ENCODE results near the gene FBXL19.

FBXL19 gene

GRCh38 chr16:30923554-30924075 is at the start of gene FBXL19:
FBXL19 (plus strand) TSS chr16:30923572; CDS start chr16:30925755, 2,183 bp downstream.
- H3K36me3 ChIP-seq (ENCODE audit: control insufficient read depth, insufficient read depth, low read length, severe bottlenecking) = peaks cover 4% of the 10 kb centered on the region
- H3K4me3 ChIP-seq (ENCODE audit: low read length) = peak within 1 kb of the TSS; percentile 89
- H3K27me3 ChIP-seq (replicated peaks; ENCODE audit: control insufficient read depth, insufficient read depth, low read length) = no peaks in the 10 kb centered on the region
- DNase-seq (ENCODE audit: low read depth) = no peak
- peak within 1 kb of the TSS; percentile 84 for H3K9ac ChIP-seq (ENCODE audit: low read length)
- no peaks in the 10 kb centered on the region for H3K9me3 ChIP-seq (ENCODE audit: control insufficient read depth, low read length)
- H3K4me1 ChIP-seq (ENCODE audit: control insufficient read depth, insufficient read depth, low read length) = peaks cover 5% of the 10 kb centered on the region

GRCh38 chr16:30874244-30874820 is 49.0 kb upstream of the FBXL19 start:
- DNase-seq (ENCODE audit: low read depth) = no peak
- peaks cover 12% of the 10 kb centered on the region for H3K4me1 ChIP-seq (ENCODE audit: control insufficient read depth, insufficient read depth, low read length)
- peak overlapping the region; percentile 88 for H3K4me3 ChIP-seq (ENCODE audit: low read length)

GRCh38 chr16:30874821-30875717 is 48.3 kb upstream of the FBXL19 start:
- Histone ChIP-seq H3K27me3 (replicated peaks; ENCODE audit: control insufficient read depth, insufficient read depth, low read length) (no peaks in the 10 kb centered on the region), H3K4me1 (ENCODE audit: control insufficient read depth, insufficient read depth, low read length) (peaks cover 12% of the 10 kb centered on the region), H3K36me3 (ENCODE audit: control insufficient read depth, insufficient read depth, low read length, severe bottlenecking) (peaks cover 4% of the 10 kb centered on the region), H3K9ac (ENCODE audit: low read length) (peak overlapping the region; percentile 93), H3K9me3 (ENCODE audit: control insufficient read depth, low read length) (no peaks in the 10 kb centered on the region), H3K4me3 (ENCODE audit: low read length) (peak overlapping the region; percentile 88)
- DNase-seq (ENCODE audit: low read depth) = peak; percentile 94

More at GRCh38 chr16:30874244-30874820, 49.0 kb upstream of the FBXL19 start:
- Histone ChIP-seq H3K36me3 (ENCODE audit: control insufficient read depth, insufficient read depth, low read length, severe bottlenecking) (peaks cover 4% of the 10 kb centered on the region), H3K27me3 (replicated peaks; ENCODE audit: control insufficient read depth, insufficient read depth, low read length) (no peaks in the 10 kb centered on the region), H3K9me3 (ENCODE audit: control insufficient read depth, low read length) (no peaks in the 10 kb centered on the region), H3K9ac (ENCODE audit: low read length) (peak overlapping the region; percentile 93)

- H3K36me3 ChIP-seq (ENCODE audit: control insufficient read depth, insufficient read depth, low read length, severe bottlenecking) = peaks cover 4% of the 10 kb centered on the region
- H3K4me1 ChIP-seq (ENCODE audit: control insufficient read depth, insufficient read depth, low read length) = peaks cover 12% of the 10 kb centered on the region
- H3K9ac ChIP-seq (ENCODE audit: low read length) = peak overlapping the region; percentile 93
- DNase-seq (ENCODE audit: low read depth) = peak; percentile 49
- H3K4me3 ChIP-seq (ENCODE audit: low read length) = peak overlapping the region; percentile 88
- H3K9me3 ChIP-seq (ENCODE audit: control insufficient read depth, low read length) = no peaks in the 10 kb centered on the region
- no peaks in the 10 kb centered on the region for H3K27me3 ChIP-seq (replicated peaks; ENCODE audit: control insufficient read depth, insufficient read depth, low read length)
These were observed 47.2 kb upstream of the FBXL19 start for GRCh38 chr16:30875871-30876801.

- H3K4me3 ChIP-seq (ENCODE audit: low read length) = peak overlapping the region; percentile 88
- no peaks in the 10 kb centered on the region for H3K27me3 ChIP-seq (replicated peaks; ENCODE audit: control insufficient read depth, insufficient read depth, low read length)
- peaks cover 4% of the 10 kb centered on the region for H3K36me3 ChIP-seq (ENCODE audit: control insufficient read depth, insufficient read depth, low read length, severe bottlenecking)
- peak overlapping the region; percentile 93 for H3K9ac ChIP-seq (ENCODE audit: low read length)
- H3K4me1 ChIP-seq (ENCODE audit: control insufficient read depth, insufficient read depth, low read length) = peaks cover 12% of the 10 kb centered on the region
- no peak for DNase-seq (ENCODE audit: low read depth)
- H3K9me3 ChIP-seq (ENCODE audit: control insufficient read depth, low read length) = no peaks in the 10 kb centered on the region
These were observed 46.5 kb upstream of the FBXL19 start for GRCh38 chr16:30876867-30877266.

- no peaks in the 10 kb centered on the region for H3K27me3 ChIP-seq (replicated peaks; ENCODE audit: control insufficient read depth, insufficient read depth, low read length)
- no peak for DNase-seq (ENCODE audit: low read depth)
- no peaks in the 10 kb centered on the region for H3K4me1 ChIP-seq (ENCODE audit: control insufficient read depth, insufficient read depth, low read length)
- no peaks in the 10 kb centered on the region for H3K9me3 ChIP-seq (ENCODE audit: control insufficient read depth, low read length)
- H3K9ac ChIP-seq (ENCODE audit: low read length) = no peak overlapping the region
- H3K4me3 ChIP-seq (ENCODE audit: low read length) = no peak overlapping the region
- peaks cover 17% of the 10 kb centered on the region for H3K36me3 ChIP-seq (ENCODE audit: control insufficient read depth, insufficient read depth, low read length, severe bottlenecking)
These were observed 40.7 kb upstream of the FBXL19 start for GRCh38 chr16:30882429-30883310.

GRCh38 chr16:30884760-30885159 is 38.6 kb upstream of the FBXL19 start:
- DNase-seq (ENCODE audit: low read depth) = no peak
- Histone ChIP-seq H3K9me3 (ENCODE audit: control insufficient read depth, low read length) (no peaks in the 10 kb centered on the region), H3K4me3 (ENCODE audit: low read length) (no peak overlapping the region), H3K36me3 (ENCODE audit: control insufficient read depth, insufficient read depth, low read length, severe bottlenecking) (peaks cover 22% of the 10 kb centered on the region), H3K4me1 (ENCODE audit: control insufficient read depth, insufficient read depth, low read length) (no peaks in the 10 kb centered on the region), H3K9ac (ENCODE audit: low read length) (no peak overlapping the region), H3K27me3 (replicated peaks; ENCODE audit: control insufficient read depth, insufficient read depth, low read length) (no peaks in the 10 kb centered on the region)

- Histone ChIP-seq H3K9ac (ENCODE audit: low read length) (no peak overlapping the region), H3K27me3 (replicated peaks; ENCODE audit: control insufficient read depth, insufficient read depth, low read length) (no peaks in the 10 kb centered on the region), H3K9me3 (ENCODE audit: control insufficient read depth, low read length) (no peaks in the 10 kb centered on the region), H3K4me1 (ENCODE audit: control insufficient read depth, insufficient read depth, low read length) (no peaks in the 10 kb centered on the region), H3K4me3 (ENCODE audit: low read length) (no peak overlapping the region), H3K36me3 (ENCODE audit: control insufficient read depth, insufficient read depth, low read length, severe bottlenecking) (peaks cover 22% of the 10 kb centered on the region)
- DNase-seq (ENCODE audit: low read depth) = no peak
These were observed 38.2 kb upstream of the FBXL19 start for GRCh38 chr16:30885196-30885595.

GRCh38 chr16:30886145-30886544 is 37.2 kb upstream of the FBXL19 start:
- Histone ChIP-seq H3K4me3 (ENCODE audit: low read length) (no peak overlapping the region), H3K36me3 (ENCODE audit: control insufficient read depth, insufficient read depth, low read length, severe bottlenecking) (peaks cover 22% of the 10 kb centered on the region)
- no peak for DNase-seq (ENCODE audit: low read depth)

GRCh38 chr16:30887927-30888326 is 35.4 kb upstream of the FBXL19 start:
- Histone ChIP-seq H3K9ac (ENCODE audit: low read length) (no peak overlapping the region), H3K27me3 (replicated peaks; ENCODE audit: control insufficient read depth, insufficient read depth, low read length) (no peaks in the 10 kb centered on the region), H3K9me3 (ENCODE audit: control insufficient read depth, low read length) (no peaks in the 10 kb centered on the region), H3K36me3 (ENCODE audit: control insufficient read depth, insufficient read depth, low read length, severe bottlenecking) (peaks cover 17% of the 10 kb centered on the region), H3K4me3 (ENCODE audit: low read length) (no peak overlapping the region), H3K4me1 (ENCODE audit: control insufficient read depth, insufficient read depth, low read length) (peaks cover 3% of the 10 kb centered on the region)
- no peak for DNase-seq (ENCODE audit: low read depth)

More at GRCh38 chr16:30886145-30886544, 37.2 kb upstream of the FBXL19 start:
- Histone ChIP-seq H3K9ac (ENCODE audit: low read length) (no peak overlapping the region), H3K27me3 (replicated peaks; ENCODE audit: control insufficient read depth, insufficient read depth, low read length) (no peaks in the 10 kb centered on the region), H3K4me1 (ENCODE audit: control insufficient read depth, insufficient read depth, low read length) (no peaks in the 10 kb centered on the region), H3K9me3 (ENCODE audit: control insufficient read depth, low read length) (no peaks in the 10 kb centered on the region)

Data from adipocyte (in vitro differentiated cells).